H9 (cell line): Measurements from ENCODE around the gene PHF20. TPM values are rescaled to one million over a fixed set of nuclear protein-coding genes. Genes with fewer than 3 reads are reported as not detected.
A peak's percentile ranks its signal among the peaks of the same experiment; 100 is the strongest.

Source experiments
- DNase-seq: peaks from one replicate; pipeline ENCODE4 v3.0.0-alpha.2; 2017
- H2AFZ ChIP-seq: one replicate; pipeline ENCODE4 v1.6.1; 2013; ENCODE audit warnings: mild to moderate bottlenecking, low read length, control low read depth, moderate library complexity
- H2AK5ac ChIP-seq: 2 replicates; pipeline ENCODE4 v1.6.1; 2013; ENCODE audit warnings: low read length, control low read depth, mixed read lengths; ENCODE audit not compliant: insufficient read length
- H2BK120ac ChIP-seq: one replicate; pipeline ENCODE4 v1.6.1; 2013; ENCODE audit warnings: low read depth, mild to moderate bottlenecking, low read length, control low read depth, inconsistent platforms; ENCODE audit not compliant: poor library complexity, severe bottlenecking
- H2BK12ac ChIP-seq: 2 replicates; pipeline ENCODE4 v1.6.1; 2013; ENCODE audit warnings: low read length, control low read depth, mixed read lengths, low read depth; ENCODE audit not compliant: insufficient read length
- H2BK15ac ChIP-seq: 2 replicates; pipeline ENCODE4 v1.6.1; 2013; ENCODE audit warnings: low read depth, low read length, control low read depth
- H2BK20ac ChIP-seq: one replicate; pipeline ENCODE4 v1.6.1; 2013; ENCODE audit warnings: low read depth, mild to moderate bottlenecking, low read length, control low read depth, inconsistent platforms; ENCODE audit not compliant: poor library complexity, severe bottlenecking
- H2BK5ac ChIP-seq: 2 replicates; pipeline ENCODE4 v1.6.1; 2013; ENCODE audit warnings: low read length, control low read depth, mixed read lengths; ENCODE audit not compliant: insufficient read length
- H3K14ac ChIP-seq: 2 replicates; pipeline ENCODE4 v1.6.1; 2013; ENCODE audit warnings: low read length, control low read depth; ENCODE audit not compliant: insufficient read depth
- H3K18ac ChIP-seq: 2 replicates; pipeline ENCODE4 v1.6.1; 2013; ENCODE audit warnings: low read depth, mild to moderate bottlenecking, mixed read lengths, low read length, control low read depth; ENCODE audit not compliant: insufficient read length
- H3K23ac ChIP-seq: 2 replicates; pipeline ENCODE4 v1.6.1; 2013; ENCODE audit warnings: low read length, control low read depth, mixed read lengths, low read depth; ENCODE audit not compliant: insufficient read length
- H3K23me2 ChIP-seq: 2 replicates; pipeline ENCODE4 v1.6.1; 2013; ENCODE audit warnings: low read depth, mild to moderate bottlenecking, mixed read lengths, low read length, control low read depth; ENCODE audit not compliant: insufficient read length, poor library complexity, severe bottlenecking
- H3K27ac ChIP-seq: 2 replicates; pipeline ENCODE4 v1.5.1; 2013; ENCODE audit warnings: low read length, control low read depth, mixed read lengths, low read depth; ENCODE audit not compliant: insufficient read length
- H3K27me3 ChIP-seq: 2 replicates; pipeline ENCODE4 v1.6.1; 2013; ENCODE audit warnings: low read length, control low read depth, inconsistent platforms; ENCODE audit not compliant: insufficient read depth
- H3K4ac ChIP-seq: 2 replicates; pipeline ENCODE4 v1.6.1; 2013; ENCODE audit warnings: low read depth, mild to moderate bottlenecking, control low read depth, inconsistent platforms, low read length, moderate library complexity
- H3K4me1 ChIP-seq: 2 replicates; pipeline ENCODE4 v1.6.1; 2013; ENCODE audit warnings: low read length, control low read depth, inconsistent platforms; ENCODE audit not compliant: insufficient read depth
- H3K4me2 ChIP-seq: 2 replicates; pipeline ENCODE4 v1.6.1; 2013; ENCODE audit warnings: low read length, control low read depth, mixed read lengths; ENCODE audit not compliant: insufficient read length, insufficient read depth
- H3K56ac ChIP-seq: 2 replicates; pipeline ENCODE4 v1.6.1; 2013; ENCODE audit warnings: low read depth, mild to moderate bottlenecking, mixed read lengths, low read length, control low read depth; ENCODE audit not compliant: insufficient read length
- H3K79me1 ChIP-seq: 2 replicates; pipeline ENCODE4 v1.6.1; 2013; ENCODE audit warnings: low read depth, mild to moderate bottlenecking, moderate library complexity, low read length, control low read depth, inconsistent platforms; ENCODE audit not compliant: insufficient read depth, poor library complexity, severe bottlenecking
- H3K79me2 ChIP-seq: 2 replicates; pipeline ENCODE4 v1.6.1; 2013; ENCODE audit warnings: low read length, control low read depth, inconsistent platforms; ENCODE audit not compliant: insufficient read depth
- H3K9ac ChIP-seq: 2 replicates; pipeline ENCODE4 v1.6.1; 2013; ENCODE audit warnings: low read length, control low read depth, mixed read lengths; ENCODE audit not compliant: insufficient read length; ENCODE audit errors: extremely low read depth
- H3K9me3 ChIP-seq: one replicate; pipeline ENCODE4 v1.6.1; 2013; ENCODE audit warnings: low read depth, low read length, inconsistent platforms; ENCODE audit not compliant: control insufficient read depth
- H3T11ph ChIP-seq: one replicate; pipeline ENCODE4 v1.6.1; 2013; ENCODE audit warnings: mild to moderate bottlenecking, low read length, control low read depth, inconsistent platforms
- H4K20me1 ChIP-seq: one replicate; pipeline ENCODE4 v1.6.1; 2013; ENCODE audit not compliant: control insufficient read depth, insufficient read length, insufficient read depth
- H4K5ac ChIP-seq: 2 replicates; pipeline ENCODE4 v1.6.1; 2013; ENCODE audit warnings: low read depth, mild to moderate bottlenecking, mixed read lengths, low read length, control low read depth; ENCODE audit not compliant: insufficient read length
- H4K8ac ChIP-seq: replicated peaks from 2 replicates; pipeline ENCODE4 v1.6.1; 2013; ENCODE audit warnings: low read length, control low read depth, mixed read lengths, low read depth; ENCODE audit not compliant: insufficient read length
- H4K91ac ChIP-seq: 2 replicates; pipeline ENCODE4 v1.6.1; 2013; ENCODE audit warnings: low read depth, mild to moderate bottlenecking, moderate library complexity, mixed read lengths, low read length, control low read depth; ENCODE audit not compliant: insufficient read length
- H3K27ac Mint-ChIP-seq, 3 experiments: 2 replicates in 2 of 3; 3 replicates in 1 of 3; pipeline ENCODE4 v1.8.0; 2020 to 2021; ENCODE audit warnings: mixed read lengths in 3 of 3, mild to moderate bottlenecking in 1 of 3, moderate library complexity in 1 of 3
- H3K27me3 Mint-ChIP-seq: 2 replicates; pipeline ENCODE4 v1.8.0; 2021; ENCODE audit warnings: low read depth, mild to moderate bottlenecking, moderate library complexity, mixed read lengths
- H3K36me3 Mint-ChIP-seq, 3 experiments: 2 replicates in 2 of 3; 3 replicates in 1 of 3; pipeline ENCODE4 v1.8.0; 2020 to 2021; ENCODE audit warnings: low read depth in 3 of 3, mixed read lengths in 3 of 3; ENCODE audit not compliant: insufficient read depth in 1 of 3
- H3K4me1 Mint-ChIP-seq, 2 experiments: 2 replicates each; pipeline ENCODE4 v1.8.0; 2020; ENCODE audit warnings: mixed read lengths in 2 of 2
- H3K4me3 Mint-ChIP-seq, 2 experiments: 2 replicates in 1 of 2; 3 replicates in 1 of 2; pipeline ENCODE4 v1.8.0; 2020 to 2021; ENCODE audit warnings: mild to moderate bottlenecking in 2 of 2, mixed read lengths in 2 of 2, moderate library complexity in 1 of 2
- H3K9me3 Mint-ChIP-seq, 2 experiments: 2 replicates in 1 of 2; 3 replicates in 1 of 2; pipeline ENCODE4 v1.8.0; 2020; ENCODE audit warnings: mild to moderate bottlenecking in 2 of 2, mixed read lengths in 2 of 2, moderate library complexity in 1 of 2
- CTCF ChIP-seq: fragments of 200-600 bp; sonication (generic); conservative IDR thresholded peaks from 3 replicates; pipeline ENCODE4 v1.8.0; 2021; ENCODE audit warnings: antibody characterized with exemption, mild to moderate bottlenecking
- WGBS: extraction: QIAGEN DNeasy Blood & Tissue Kit; methylation state at CpG from one replicate; pipeline ENCODE4 v1.1.7; 2013; ENCODE audit warnings: missing lambda C conversion rate, low lambda C conversion rate, mixed read lengths; ENCODE audit not compliant: insufficient read length; ENCODE audit errors: extremely low coverage; 5-methylcytosine and 5-hydroxymethylcytosine counted together
- total RNA-seq: library from RNA; stranded (reverse); gene quantifications from 2 replicates; pipeline ENCODE4 v1.2.1, GENCODE V29; 2021

PHF20 gene
- total RNA-seq, 1 experiment from 2014 or later: 50.3 TPM

GRCh38 chr20:35918021-35918420 is 146.2 kb downstream of the PHF20 start:
- H2BK15ac ChIP-seq: no peak overlapping the region
- no peaks in the 10 kb centered on the region for H4K20me1 ChIP-seq
- peaks cover 20 to 53% (median 45%) of the 10 kb centered on the region in 3 experiments; a peak in 6 of 7 replicates for H3K36me3 Mint-ChIP-seq
- no peak overlapping the region for H3K23ac ChIP-seq
- no peaks in the 10 kb centered on the region for H3K79me1 ChIP-seq
- no peak overlapping the region for H2AFZ ChIP-seq
- H3K4me2 ChIP-seq: no peak overlapping the region
- peak overlapping the region in 1 of 3 experiments; percentile 45; a peak in 1 of 7 replicates for H3K27ac Mint-ChIP-seq
- no peak overlapping the region for H2BK12ac ChIP-seq
- no peak overlapping the region for H3K56ac ChIP-seq
- no peak overlapping the region for H2BK5ac ChIP-seq
- H3K4me3 Mint-ChIP-seq: no peak overlapping the region; a peak in 1 of 5 replicates
- no peaks in the 10 kb centered on the region for H3K27me3 ChIP-seq
- no peaks in the 10 kb centered on the region for H3K23me2 ChIP-seq
- H3K27me3 Mint-ChIP-seq: no peaks in the 10 kb centered on the region
- H3K4ac ChIP-seq: no peak overlapping the region
- H2AK5ac ChIP-seq: no peak overlapping the region
- no peak for TF ChIP-seq CTCF
- no peak overlapping the region for H3K9ac ChIP-seq
- no peaks in the 10 kb centered on the region for H3K79me2 ChIP-seq
- no peak overlapping the region for H3K14ac ChIP-seq
- H3K4me1 ChIP-seq: no peaks in the 10 kb centered on the region
- no peak overlapping the region for H4K5ac ChIP-seq
- H4K91ac ChIP-seq: no peak overlapping the region
- H3K27ac ChIP-seq: no peak overlapping the region
- H3T11ph ChIP-seq: no peak overlapping the region
- WGBS: no CpG with 5 or more reads among the region's 1 CpG
- no peaks in the 10 kb centered on the region for H3K4me1 Mint-ChIP-seq
- no peak overlapping the region for H2BK120ac ChIP-seq
- H2BK20ac ChIP-seq: no peak overlapping the region
- no peaks in the 10 kb centered on the region for H3K9me3 ChIP-seq
- no peak overlapping the region for H4K8ac ChIP-seq
- H3K9me3 Mint-ChIP-seq: no peaks in the 10 kb centered on the region
- H3K18ac ChIP-seq: no peak overlapping the region
- DNase-seq: no peak
